Left ventricle myocardium inferior (tissue), 1 donor: ENCODE measurements around the gene NAT8L. TPM values are rescaled to one million over a fixed set of nuclear protein-coding genes. Genes with fewer than 3 reads are reported as not detected.

Experiments used
- DNase-seq: peaks from one replicate; pipeline ENCODE4 v3.0.0-alpha.2; 2020
- H3K27ac ChIP-seq: fragments of 200-600 bp; replicated peaks from 2 replicates; pipeline ENCODE4 v1.8.0; 2021
- H3K27me3 ChIP-seq: fragments of 200-600 bp; 2 replicates; pipeline ENCODE4 v1.8.0; 2021; ENCODE audit warnings: low read depth
- H3K36me3 ChIP-seq: fragments of 200-600 bp; 2 replicates; pipeline ENCODE4 v1.8.0; 2021
- H3K4me1 ChIP-seq: fragments of 200-600 bp; 2 replicates; pipeline ENCODE4 v1.8.0; 2021
- H3K4me3 ChIP-seq: fragments of 200-600 bp; 2 replicates; pipeline ENCODE4 v1.8.0; 2021; ENCODE audit warnings: mild to moderate bottlenecking, moderate library complexity
- H3K9me3 ChIP-seq: fragments of 200-600 bp; replicated peaks from 2 replicates; pipeline ENCODE4 v1.8.0; 2021
- CTCF ChIP-seq: fragments of 200-600 bp; IDR thresholded peaks from 2 replicates; pipeline ENCODE4 v1.8.0; 2021; ENCODE audit warnings: antibody characterized with exemption, mild to moderate bottlenecking, borderline replicate concordance
- intact Hi-C: fragments of 100-400 bp; cut with micrococcal nuclease; formaldehyde crosslinking; loops from one replicate; pipeline ENCODE4 v1.11.0; 2022
- total RNA-seq: library from RNA; stranded (reverse); fragmentation: NEBNext Ultra II Directional; extraction: Animal tissue kit (Norgen Biotek cat#: 25700); gene quantifications from one replicate; pipeline ENCODE4 v1.2.1, GENCODE V29; 2021
- donor health status: DM: no; HTN: yes; CAD: no; lungs with severe emphysema.

The NAT8L gene
- total RNA-seq, 1 donor from 2014 or later: 0.52 TPM

- intact Hi-C loops: no loop called here
- Histone ChIP-seq H3K9me3 (no peaks in the 10 kb centered on the region), H3K27ac (no peak overlapping the region), H3K36me3 (no peaks in the 10 kb centered on the region), H3K4me3 (no peak overlapping the region), H3K4me1 (peaks cover 15% of the 10 kb centered on the region), H3K27me3 (peaks cover 74% of the 10 kb centered on the region)
- no peak for TF ChIP-seq CTCF
- peak; percentile 10 for DNase-seq
These were observed 1.6 kb downstream of the NAT8L start for GRCh38 chr4:2060611-2061185.

- intact Hi-C loops: no loop called here
- no peak for TF ChIP-seq CTCF
- H3K27me3 ChIP-seq: peaks cover 74% of the 10 kb centered on the region
These were observed 2.3 kb downstream of the NAT8L start for GRCh38 chr4:2061186-2062131.

GRCh38 chr4:2062168-2062807, 3.2 kb downstream of the NAT8L start:
- Histone ChIP-seq H3K9me3 (no peaks in the 10 kb centered on the region), H3K27me3 (peaks cover 76% of the 10 kb centered on the region), H3K4me3 (no peak overlapping the region), H3K4me1 (peaks cover 15% of the 10 kb centered on the region), H3K36me3 (no peaks in the 10 kb centered on the region), H3K27ac (no peak overlapping the region)
- intact Hi-C loops: no loop called here
- DNase-seq: no peak
- TF ChIP-seq CTCF: no peak

More at GRCh38 chr4:2061186-2062131, 2.3 kb downstream of the NAT8L start:
- no peak overlapping the region for H3K4me3 ChIP-seq
- H3K9me3 ChIP-seq: no peaks in the 10 kb centered on the region
- no peak for DNase-seq
- H3K36me3 ChIP-seq: no peaks in the 10 kb centered on the region
- no peak overlapping the region for H3K27ac ChIP-seq
- peaks cover 15% of the 10 kb centered on the region for H3K4me1 ChIP-seq

GRCh38 chr4:2062808-2063524, 3.8 kb downstream of the NAT8L start:
- intact Hi-C loops: no loop called here
- H3K36me3 ChIP-seq: no peaks in the 10 kb centered on the region
- H3K9me3 ChIP-seq: no peaks in the 10 kb centered on the region
- peaks cover 15% of the 10 kb centered on the region for H3K4me1 ChIP-seq
- DNase-seq: peak; percentile 12
- peaks cover 69% of the 10 kb centered on the region for H3K27me3 ChIP-seq
- H3K4me3 ChIP-seq: no peak overlapping the region
- no peak for TF ChIP-seq CTCF
- no peak overlapping the region for H3K27ac ChIP-seq

- H3K27ac ChIP-seq: no peak overlapping the region
- peak; percentile 12 for DNase-seq
- peaks cover 66% of the 10 kb centered on the region for H3K27me3 ChIP-seq
These were observed 4.6 kb downstream of the NAT8L start for GRCh38 chr4:2063557-2064275.

More at GRCh38 chr4:2063557-2064275, 4.6 kb downstream of the NAT8L start:
- Histone ChIP-seq H3K4me3 (no peak overlapping the region), H3K4me1 (peaks cover 9% of the 10 kb centered on the region), H3K36me3 (no peaks in the 10 kb centered on the region), H3K9me3 (no peaks in the 10 kb centered on the region)
- intact Hi-C loops: no loop called here
- no peak for TF ChIP-seq CTCF
